Hepatocyte (in vitro differentiated cells): ENCODE results near the gene TGIF1.

Experiments used
- EZH2 ChIP-seq: fragments of 200-600 bp; sonication (generic); IDR thresholded peaks from 2 replicates; pipeline ENCODE4 v1.6.1; 2016; ENCODE audit warnings: antibody characterized with exemption, mild to moderate bottlenecking, borderline replicate concordance
- TF ChIP-seq, protein P1 (sequence below): fragments of 200-600 bp; sonication (generic); IDR thresholded peaks from 2 replicates; pipeline ENCODE4 v1.5.1; 2016; ENCODE audit warnings: antibody characterized with exemption, mild to moderate bottlenecking; ENCODE audit not compliant: poor library complexity

DNA sequence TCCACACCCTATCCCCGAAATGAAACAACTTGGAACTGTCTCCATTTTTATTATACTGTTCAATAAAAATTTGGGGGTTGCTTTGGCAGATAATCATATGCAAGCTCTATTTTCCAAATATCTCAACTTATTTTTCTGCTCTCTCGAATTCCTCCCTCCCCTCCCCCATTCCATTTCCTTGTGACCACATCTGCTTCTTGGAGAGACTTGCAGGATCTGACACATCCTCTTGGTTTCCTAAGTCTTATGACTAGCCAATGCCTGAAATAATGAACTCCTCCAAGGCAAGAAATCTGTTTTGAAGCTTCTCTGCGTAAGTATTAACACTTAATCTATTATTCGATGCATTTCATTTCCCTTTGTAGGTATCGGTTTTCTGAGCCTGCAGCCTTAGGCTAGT lies 16.1 kb downstream of the TGIF1 start:
- TF ChIP-seq, protein P1, sequence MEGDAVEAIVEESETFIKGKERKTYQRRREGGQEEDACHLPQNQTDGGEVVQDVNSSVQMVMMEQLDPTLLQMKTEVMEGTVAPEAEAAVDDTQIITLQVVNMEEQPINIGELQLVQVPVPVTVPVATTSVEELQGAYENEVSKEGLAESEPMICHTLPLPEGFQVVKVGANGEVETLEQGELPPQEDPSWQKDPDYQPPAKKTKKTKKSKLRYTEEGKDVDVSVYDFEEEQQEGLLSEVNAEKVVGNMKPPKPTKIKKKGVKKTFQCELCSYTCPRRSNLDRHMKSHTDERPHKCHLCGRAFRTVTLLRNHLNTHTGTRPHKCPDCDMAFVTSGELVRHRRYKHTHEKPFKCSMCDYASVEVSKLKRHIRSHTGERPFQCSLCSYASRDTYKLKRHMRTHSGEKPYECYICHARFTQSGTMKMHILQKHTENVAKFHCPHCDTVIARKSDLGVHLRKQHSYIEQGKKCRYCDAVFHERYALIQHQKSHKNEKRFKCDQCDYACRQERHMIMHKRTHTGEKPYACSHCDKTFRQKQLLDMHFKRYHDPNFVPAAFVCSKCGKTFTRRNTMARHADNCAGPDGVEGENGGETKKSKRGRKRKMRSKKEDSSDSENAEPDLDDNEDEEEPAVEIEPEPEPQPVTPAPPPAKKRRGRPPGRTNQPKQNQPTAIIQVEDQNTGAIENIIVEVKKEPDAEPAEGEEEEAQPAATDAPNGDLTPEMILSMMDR, result no peak
- no peak for TF ChIP-seq EZH2
